ENCODE measurements around the gene PPID. TPM values are rescaled to one million over a fixed set of nuclear protein-coding genes. Genes with fewer than 3 reads are reported as not detected.
A peak's percentile ranks its signal among the peaks of the same experiment; 100 is the strongest.
"Not testable (repeated sequence)": the region's sequence is repeated elsewhere in the genome, so short reads cannot be mapped to it uniquely, and the experiment has no call there.

PPID gene
- total RNA-seq, 2 experiments from 2014 or later: 66.5 to 69.3 TPM

DNA sequence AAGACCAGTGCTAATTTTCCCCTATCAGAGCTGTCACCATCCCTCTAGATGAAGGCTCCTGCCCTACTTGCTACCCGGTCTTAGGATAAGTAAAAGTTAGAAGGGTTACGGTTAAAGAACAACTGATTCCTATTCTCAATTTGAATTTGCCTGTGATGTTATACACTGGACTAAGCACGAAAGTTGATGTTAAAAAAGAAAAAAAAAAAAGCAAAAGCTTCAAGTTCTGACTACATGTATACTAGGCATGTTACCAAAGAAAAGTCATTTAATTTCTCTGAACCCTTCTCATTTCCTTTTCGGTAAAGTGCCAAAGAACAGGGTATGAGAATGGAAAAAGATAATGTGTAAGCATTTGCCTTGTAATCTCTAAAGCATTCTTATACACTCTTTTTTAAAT is 1.4 kb upstream of the PPID start:
- DNase-seq: no peak
- ChIA-PET CTCF (interaction anchor here (1.8 kb wide), 1 partner anchor 127 kb away, joined by 10 read pairs; no protein-coding TSS in a partner anchor), POLR2A (interaction anchor here (1.2 kb wide), 1 partner anchor 74 kb away, joined by 3 read pairs; no protein-coding TSS in a partner anchor)
- peak overlapping the region; percentile 93 for H3K4me3 Mint-ChIP-seq
- H3K36me3 Mint-ChIP-seq (ENCODE audit: low read depth): peaks cover 30% of the 10 kb centered on the region
- intact Hi-C loops (cut with micrococcal nuclease): loop anchor here (5.0 to 10.0 kb wide), 4 partner anchors 52 to 480 kb away; partner anchors contain the start of genes C4orf46 and ETFDH
- no peaks in the 10 kb centered on the region for H3K9me3 Mint-ChIP-seq
- ATAC-seq: no peak
- H3K27me3 Mint-ChIP-seq: peaks cover 19% of the 10 kb centered on the region
- H3K27ac Mint-ChIP-seq: peak overlapping the region; percentile 98
- TF ChIP-seq, protein P1, sequence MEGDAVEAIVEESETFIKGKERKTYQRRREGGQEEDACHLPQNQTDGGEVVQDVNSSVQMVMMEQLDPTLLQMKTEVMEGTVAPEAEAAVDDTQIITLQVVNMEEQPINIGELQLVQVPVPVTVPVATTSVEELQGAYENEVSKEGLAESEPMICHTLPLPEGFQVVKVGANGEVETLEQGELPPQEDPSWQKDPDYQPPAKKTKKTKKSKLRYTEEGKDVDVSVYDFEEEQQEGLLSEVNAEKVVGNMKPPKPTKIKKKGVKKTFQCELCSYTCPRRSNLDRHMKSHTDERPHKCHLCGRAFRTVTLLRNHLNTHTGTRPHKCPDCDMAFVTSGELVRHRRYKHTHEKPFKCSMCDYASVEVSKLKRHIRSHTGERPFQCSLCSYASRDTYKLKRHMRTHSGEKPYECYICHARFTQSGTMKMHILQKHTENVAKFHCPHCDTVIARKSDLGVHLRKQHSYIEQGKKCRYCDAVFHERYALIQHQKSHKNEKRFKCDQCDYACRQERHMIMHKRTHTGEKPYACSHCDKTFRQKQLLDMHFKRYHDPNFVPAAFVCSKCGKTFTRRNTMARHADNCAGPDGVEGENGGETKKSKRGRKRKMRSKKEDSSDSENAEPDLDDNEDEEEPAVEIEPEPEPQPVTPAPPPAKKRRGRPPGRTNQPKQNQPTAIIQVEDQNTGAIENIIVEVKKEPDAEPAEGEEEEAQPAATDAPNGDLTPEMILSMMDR (IDR thresholded peaks at IDR 0.05): no peak
- peaks cover 61% of the 10 kb centered on the region for H3K4me1 Mint-ChIP-seq (ENCODE audit: low read depth)

DNA sequence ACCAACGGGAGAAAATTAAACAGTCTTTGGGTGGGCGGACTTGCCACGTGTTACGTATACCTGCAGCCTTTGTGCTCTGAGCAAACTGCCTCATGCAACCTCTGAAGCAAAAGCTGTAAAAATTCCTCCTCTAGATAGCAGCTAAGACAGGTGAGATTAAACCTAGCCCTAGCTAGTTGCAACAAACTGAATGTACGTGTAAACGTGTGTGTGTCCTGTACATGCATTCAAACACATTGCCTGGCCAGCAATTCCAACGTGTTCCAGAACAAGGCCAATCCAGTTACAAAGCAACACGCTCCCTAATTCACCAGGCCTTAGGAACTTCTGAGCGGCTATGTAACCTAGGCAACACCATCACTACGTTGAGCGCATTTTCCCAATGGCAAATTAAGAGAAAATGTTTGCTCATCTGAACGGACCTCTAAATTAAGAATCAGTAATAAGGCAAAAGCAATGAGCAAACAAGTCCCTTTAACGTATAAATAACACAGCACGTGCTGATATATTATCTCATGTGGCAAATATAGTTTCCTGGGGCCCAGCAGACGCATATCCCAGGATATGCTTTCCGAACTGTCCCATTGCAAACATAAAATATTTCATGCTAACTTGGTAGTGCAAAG is 792 bp downstream of the PPID start:
- DNase-seq: peak; percentile 22
- intact Hi-C loops (cut with micrococcal nuclease): loop anchor here (5.0 to 10.0 kb wide), 4 partner anchors 50 to 482 kb away; partner anchors contain the start of genes C4orf46 and ETFDH
- Mint-ChIP-seq H3K9me3 (no peaks in the 10 kb centered on the region), H3K36me3 (ENCODE audit: low read depth) (peaks cover 51% of the 10 kb centered on the region), H3K27me3 (peaks cover 7% of the 10 kb centered on the region), H3K4me3 (peak overlapping the region; percentile 93), H3K27ac (peak overlapping the region; percentile 98), H3K4me1 (ENCODE audit: low read depth) (peaks cover 51% of the 10 kb centered on the region)
- TF ChIP-seq, protein P1 (IDR thresholded peaks at IDR 0.05): no peak
- no peak for ATAC-seq
- POLR2A ChIA-PET: interaction anchor here (0.6 to 1.7 kb wide), 3 partner anchors 19 to 52 kb away, joined by 3 to 6 read pairs (median 3); partner anchors contain the start of gene FNIP2
- CTCF ChIA-PET: interaction anchor here (0.9 kb wide), 1 partner anchor 15 kb away, joined by 3 read pairs; no protein-coding TSS in a partner anchor

DNA sequence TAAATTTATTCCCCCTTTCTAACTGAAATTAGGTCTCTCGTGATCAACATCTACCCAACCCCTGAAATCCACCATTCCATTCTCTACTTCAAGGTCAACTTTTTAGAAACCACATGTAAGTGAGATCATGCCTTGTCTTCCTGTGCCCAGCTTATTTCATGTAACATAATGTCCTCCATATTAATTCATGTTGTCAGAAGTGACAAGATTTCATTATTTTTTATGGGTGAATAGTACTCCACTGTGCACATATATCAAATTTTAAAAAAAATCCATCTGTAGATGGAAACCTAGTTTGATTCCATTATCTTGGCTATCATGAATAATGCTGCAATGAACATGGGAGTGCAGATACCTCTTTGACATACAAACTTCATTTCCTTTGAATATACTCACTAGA is 1.5 kb downstream of the PPID start:
- DNase-seq: no peak
- CTCF ChIA-PET: interaction anchor here (0.9 kb wide), 1 partner anchor 15 kb away, joined by 3 read pairs; no protein-coding TSS in a partner anchor
- H3K9me3 Mint-ChIP-seq: no peaks in the 10 kb centered on the region
- TF ChIP-seq, protein P1 (IDR thresholded peaks at IDR 0.05): no peak
- POLR2A ChIA-PET: interaction anchor here (0.6 to 1.7 kb wide), 3 partner anchors 18 to 51 kb away, joined by 3 to 6 read pairs (median 3); partner anchors contain the start of gene FNIP2
- intact Hi-C loops (cut with micrococcal nuclease): loop anchor here (5.0 to 10.0 kb wide), 4 partner anchors 49 to 483 kb away; partner anchors contain the start of genes C4orf46 and ETFDH
- peak overlapping the region; percentile 93 for H3K4me3 Mint-ChIP-seq
- peaks cover 4% of the 10 kb centered on the region for H3K27me3 Mint-ChIP-seq
- peaks cover 54% of the 10 kb centered on the region for H3K36me3 Mint-ChIP-seq (ENCODE audit: low read depth)
- peak overlapping the region; percentile 98 for H3K27ac Mint-ChIP-seq
- H3K4me1 Mint-ChIP-seq (ENCODE audit: low read depth): peaks cover 49% of the 10 kb centered on the region
- no peak for ATAC-seq

DNA sequence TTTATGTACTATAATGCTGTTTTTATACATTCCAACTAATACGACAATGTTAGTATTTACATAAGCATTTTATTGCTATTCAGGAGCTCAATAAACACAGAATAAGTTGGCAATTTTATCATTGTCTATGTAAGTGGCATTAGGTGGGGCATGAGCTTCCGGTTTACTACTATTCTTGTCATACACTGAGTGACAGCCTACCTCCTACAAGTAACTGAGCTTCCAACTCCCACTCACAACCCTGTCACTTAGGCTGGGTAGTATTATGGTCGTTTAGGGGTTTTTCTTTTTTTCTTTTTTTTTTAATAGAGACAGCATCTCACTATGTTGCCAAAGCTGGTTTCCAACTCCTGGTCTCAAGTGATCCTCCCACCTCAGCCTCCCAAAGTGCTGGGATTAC is 7.4 kb downstream of the PPID start:
- DNase-seq (no peak), ATAC-seq (no peak)
- ChIA-PET CTCF (interaction anchor here (1.0 kb wide), 1 partner anchor 135 kb away, joined by 3 read pairs; no protein-coding TSS in a partner anchor), POLR2A (no interaction called here)
- no peak overlapping the region for H3K4me3 Mint-ChIP-seq
- intact Hi-C loops (cut with micrococcal nuclease): no loop called here
- H3K27me3 Mint-ChIP-seq: no peaks in the 10 kb centered on the region
- H3K9me3 Mint-ChIP-seq: no peaks in the 10 kb centered on the region
- peak overlapping the region; percentile 30 for H3K27ac Mint-ChIP-seq
- peaks cover 20% of the 10 kb centered on the region for H3K4me1 Mint-ChIP-seq (ENCODE audit: low read depth)
- H3K36me3 Mint-ChIP-seq (ENCODE audit: low read depth): peaks cover 69% of the 10 kb centered on the region
- TF ChIP-seq, protein P1 (IDR thresholded peaks at IDR 0.05): no peak

DNA sequence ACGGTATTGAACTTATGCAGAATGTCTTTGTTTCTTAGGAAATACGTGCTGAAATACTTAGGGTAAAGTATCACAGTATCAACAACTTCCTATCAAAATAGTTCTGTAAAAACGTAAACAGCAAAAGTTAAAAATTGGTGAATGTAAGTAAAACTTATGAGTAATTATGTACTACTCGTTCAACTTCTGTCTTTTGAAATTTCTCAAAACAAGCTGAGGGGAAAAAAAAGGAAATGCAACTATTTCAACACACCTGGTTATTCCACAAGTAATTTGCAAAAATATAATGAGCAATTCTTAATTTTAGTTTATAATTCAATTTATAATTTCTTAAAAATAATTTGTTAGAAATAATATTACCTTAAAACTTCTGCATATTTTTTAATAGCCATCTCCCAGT is 8.3 kb downstream of the PPID start:
- ChIA-PET CTCF (no interaction called here), POLR2A (no interaction called here)
- Mint-ChIP-seq H3K9me3 (no peaks in the 10 kb centered on the region), H3K36me3 (ENCODE audit: low read depth) (peaks cover 72% of the 10 kb centered on the region), H3K4me3 (no peak overlapping the region), H3K27ac (no peak overlapping the region), H3K27me3 (no peaks in the 10 kb centered on the region), H3K4me1 (ENCODE audit: low read depth) (peaks cover 15% of the 10 kb centered on the region)
- no peak for DNase-seq
- intact Hi-C loops (cut with micrococcal nuclease): no loop called here
- TF ChIP-seq, protein P1 (IDR thresholded peaks at IDR 0.05): no peak
- ATAC-seq: no peak

DNA sequence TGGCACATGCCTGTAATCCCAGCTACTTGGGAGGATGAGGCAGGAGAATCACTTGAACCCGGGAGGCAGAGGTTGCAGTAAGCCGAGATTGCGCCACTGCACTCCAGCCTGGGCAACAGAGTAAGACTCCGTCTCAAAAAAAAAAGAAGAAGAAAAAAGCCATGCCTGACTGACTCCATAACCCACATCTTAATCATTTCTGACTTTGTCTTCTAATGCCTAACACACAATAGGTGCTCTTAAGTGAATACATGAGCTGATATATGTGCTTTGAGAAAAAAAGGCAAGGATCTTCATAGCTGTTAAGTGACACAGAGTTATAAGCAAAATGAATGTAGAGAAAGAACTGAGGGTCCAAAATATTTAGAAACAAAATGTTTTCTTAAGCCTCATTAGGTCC is 10.6 kb downstream of the PPID start:
- H3K27me3 Mint-ChIP-seq; intact Hi-C loops (cut with micrococcal nuclease); POLR2A ChIA-PET; ATAC-seq; H3K9me3 Mint-ChIP-seq; DNase-seq; H3K4me3 Mint-ChIP-seq; H3K4me1 Mint-ChIP-seq (ENCODE audit: low read depth): not testable (repeated sequence)
- H3K36me3 Mint-ChIP-seq (ENCODE audit: low read depth): peaks cover 65% of the 10 kb centered on the region
- CTCF ChIA-PET: interaction anchor here (1.1 to 1.7 kb wide), 3 partner anchors 32 to 490 kb away, joined by 3 read pairs; no protein-coding TSS in a partner anchor
- H3K27ac Mint-ChIP-seq: peak overlapping the region; percentile 25

All from activated CD8-positive, alpha-beta T cell treated with anti-CD3 and anti-CD28 coated beads for 36 hours (primary cell).